ENCODE results near the gene KCNK1. TPM values are rescaled to one million over a fixed set of nuclear protein-coding genes. Genes with fewer than 3 reads are reported as not detected.
"Not testable (repeated sequence)": the region's sequence is repeated elsewhere in the genome, so short reads cannot be mapped to it uniquely, and the experiment has no call there.

Gene KCNK1
- total RNA-seq, 1 experiment from 2014 or later = 0.53 TPM

- Histone ChIP-seq H3K27me3 (no peaks in the 10 kb centered on the region), H3K9me3 (no peaks in the 10 kb centered on the region), H3K36me3 (no peaks in the 10 kb centered on the region), H3K4me3 (no peak overlapping the region)
- peak; percentile 74 for DNase-seq
Measured at GRCh38 chr1:233668725-233669294, 54.9 kb downstream of the KCNK1 start.

GRCh38 chr1:233670363-233670762 lies 56.5 kb downstream of the KCNK1 start:
- not testable (repeated sequence) for H3K4me3 ChIP-seq, H3K9me3 ChIP-seq, DNase-seq, H3K36me3 ChIP-seq, H3K27me3 ChIP-seq

GRCh38 chr1:233671286-233671685 lies 57.4 kb downstream of the KCNK1 start:
- no peak for DNase-seq
- Histone ChIP-seq H3K9me3 (no peaks in the 10 kb centered on the region), H3K27me3 (no peaks in the 10 kb centered on the region), H3K4me3 (no peak overlapping the region), H3K36me3 (no peaks in the 10 kb centered on the region)

- H3K9me3 ChIP-seq = no peaks in the 10 kb centered on the region
- no peaks in the 10 kb centered on the region for H3K36me3 ChIP-seq
- H3K27me3 ChIP-seq = no peaks in the 10 kb centered on the region
- no peak overlapping the region for H3K4me3 ChIP-seq
- no peak for DNase-seq
Measured at GRCh38 chr1:233672732-233673131, 58.8 kb downstream of the KCNK1 start.

GRCh38 chr1:233673261-233673946 lies 59.5 kb downstream of the KCNK1 start:
- no peak overlapping the region for H3K4me3 ChIP-seq
- H3K36me3 ChIP-seq = no peaks in the 10 kb centered on the region
- H3K27me3 ChIP-seq = no peaks in the 10 kb centered on the region
- no peaks in the 10 kb centered on the region for H3K9me3 ChIP-seq
- no peak for DNase-seq

GRCh38 chr1:233673947-233674431 lies 60.1 kb downstream of the KCNK1 start:
- Histone ChIP-seq H3K4me3 (no peak overlapping the region), H3K27me3 (no peaks in the 10 kb centered on the region), H3K36me3 (no peaks in the 10 kb centered on the region), H3K9me3 (no peaks in the 10 kb centered on the region)
- DNase-seq = no peak

DNA sequence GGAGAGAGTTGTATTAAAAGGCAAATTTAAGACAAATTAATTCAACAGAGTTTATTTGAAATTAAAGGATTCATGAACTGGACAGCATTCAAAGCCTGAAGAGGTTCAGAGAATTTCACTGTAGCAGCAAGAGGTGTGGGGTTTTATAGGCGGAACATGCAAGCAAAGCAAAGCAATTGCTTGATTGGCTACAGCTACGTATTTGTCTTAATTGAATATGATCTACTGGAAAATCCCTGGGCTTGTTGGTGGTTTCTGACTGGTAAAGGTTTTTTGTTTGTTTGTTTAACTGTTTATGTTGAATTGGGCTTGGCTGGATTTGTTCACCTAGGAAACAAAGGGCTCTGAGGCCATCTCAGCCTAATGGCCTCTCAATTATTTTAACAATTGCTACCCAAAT lies 61.5 kb downstream of the KCNK1 start:
- Histone ChIP-seq H3K9me3 (no peaks in the 10 kb centered on the region), H3K36me3 (no peaks in the 10 kb centered on the region), H3K4me3 (no peak overlapping the region), H3K27me3 (no peaks in the 10 kb centered on the region)
- no peak for DNase-seq

DNA sequence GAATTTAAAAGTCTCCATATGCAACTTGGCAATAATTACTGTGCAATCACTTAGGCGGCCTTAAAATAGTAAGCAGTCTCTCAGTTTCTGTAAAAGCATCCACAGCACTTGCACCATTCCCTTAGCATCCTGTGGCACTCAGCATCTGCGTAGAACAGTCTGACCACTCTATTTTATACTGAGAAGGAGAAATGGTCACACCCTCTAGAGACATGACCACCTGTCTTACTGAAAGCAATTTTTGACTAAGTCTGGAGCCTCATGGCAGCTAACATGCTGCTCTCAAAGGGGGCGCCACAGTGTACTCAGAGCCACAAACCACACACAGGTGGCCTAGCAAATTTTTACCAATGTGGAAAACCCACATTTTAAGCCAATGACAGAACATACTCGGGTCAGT lies 62.0 kb downstream of the KCNK1 start:
- Histone ChIP-seq H3K9me3 (no peaks in the 10 kb centered on the region), H3K27me3 (no peaks in the 10 kb centered on the region), H3K4me3 (no peak overlapping the region), H3K36me3 (no peaks in the 10 kb centered on the region)
- DNase-seq = no peak

DNA sequence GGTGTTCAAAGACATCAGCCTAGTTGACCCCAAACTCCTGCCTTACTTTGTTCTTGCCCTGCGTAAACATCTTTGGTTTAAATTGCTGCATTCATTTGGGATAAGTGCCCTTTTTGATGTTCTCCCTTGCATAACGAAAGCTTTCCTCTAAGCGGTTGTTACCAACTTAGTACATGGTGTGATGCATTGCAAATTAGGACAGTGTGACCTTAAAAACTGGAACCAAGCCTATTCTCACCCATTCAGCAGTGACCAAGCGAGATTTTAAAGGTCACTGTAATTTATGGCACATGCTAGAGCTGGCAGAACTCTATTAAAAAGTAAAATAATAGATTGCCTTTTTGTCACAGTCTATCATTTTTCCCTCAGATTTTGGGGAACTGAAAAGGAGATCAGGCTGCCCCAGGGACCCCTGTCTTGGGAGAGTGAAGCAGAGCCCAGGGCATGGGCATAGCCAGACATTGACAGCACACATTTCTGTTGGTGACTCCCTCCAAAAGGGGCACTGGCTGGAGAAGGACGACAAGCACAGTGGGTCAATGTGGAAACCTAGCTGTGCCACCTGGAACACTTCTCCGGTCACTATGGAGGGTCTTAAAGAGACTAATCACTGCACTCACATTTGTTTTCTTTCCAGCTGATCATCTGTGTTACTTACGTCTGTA lies 63.9 kb downstream of the KCNK1 start:
- DNase-seq = no peak

DNA sequence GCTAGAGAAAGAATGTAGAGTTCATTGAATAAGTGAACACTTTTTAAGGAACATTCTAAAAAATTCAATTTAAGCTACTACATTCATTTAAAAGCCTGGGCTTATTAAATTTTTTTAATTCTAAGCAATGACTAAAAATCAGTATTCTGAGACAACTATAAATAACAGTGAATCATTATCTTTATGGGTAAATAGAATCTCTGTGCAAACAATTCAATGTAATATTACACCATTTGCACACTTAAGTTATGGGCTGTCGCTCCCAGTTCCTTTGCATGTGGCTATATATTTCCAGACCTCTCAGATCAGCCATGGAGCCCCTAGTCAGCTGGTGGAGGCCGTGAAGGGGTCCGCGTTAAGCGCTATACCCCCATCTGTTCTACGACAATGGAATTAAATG lies 65.1 kb downstream of the KCNK1 start:
- Histone ChIP-seq H3K27me3 (no peaks in the 10 kb centered on the region), H3K9me3 (no peaks in the 10 kb centered on the region), H3K36me3 (no peaks in the 10 kb centered on the region), H3K4me3 (no peak overlapping the region)
- no peak for DNase-seq

More for the DNA sequence above, 63.9 kb downstream of the KCNK1 start:
- Histone ChIP-seq H3K4me3 (no peak overlapping the region), H3K36me3 (no peaks in the 10 kb centered on the region), H3K9me3 (no peaks in the 10 kb centered on the region), H3K27me3 (no peaks in the 10 kb centered on the region)

- H3K27me3 ChIP-seq = no peaks in the 10 kb centered on the region
- no peaks in the 10 kb centered on the region for H3K9me3 ChIP-seq
- H3K4me3 ChIP-seq = no peak overlapping the region
- no peaks in the 10 kb centered on the region for H3K36me3 ChIP-seq
- no peak for DNase-seq
Measured at GRCh38 chr1:233679591-233680373, 65.9 kb downstream of the KCNK1 start.

- H3K36me3 ChIP-seq = no peaks in the 10 kb centered on the region
- no peaks in the 10 kb centered on the region for H3K27me3 ChIP-seq
- H3K4me3 ChIP-seq = no peak overlapping the region
- no peaks in the 10 kb centered on the region for H3K9me3 ChIP-seq
- no peak for DNase-seq
Measured at GRCh38 chr1:233681285-233681684, 67.4 kb downstream of the KCNK1 start.

- H3K36me3 ChIP-seq, H3K9me3 ChIP-seq, H3K4me3 ChIP-seq, DNase-seq, H3K27me3 ChIP-seq: not testable (repeated sequence)
Measured at GRCh38 chr1:233686653-233687052, 72.7 kb downstream of the KCNK1 start.

DNA sequence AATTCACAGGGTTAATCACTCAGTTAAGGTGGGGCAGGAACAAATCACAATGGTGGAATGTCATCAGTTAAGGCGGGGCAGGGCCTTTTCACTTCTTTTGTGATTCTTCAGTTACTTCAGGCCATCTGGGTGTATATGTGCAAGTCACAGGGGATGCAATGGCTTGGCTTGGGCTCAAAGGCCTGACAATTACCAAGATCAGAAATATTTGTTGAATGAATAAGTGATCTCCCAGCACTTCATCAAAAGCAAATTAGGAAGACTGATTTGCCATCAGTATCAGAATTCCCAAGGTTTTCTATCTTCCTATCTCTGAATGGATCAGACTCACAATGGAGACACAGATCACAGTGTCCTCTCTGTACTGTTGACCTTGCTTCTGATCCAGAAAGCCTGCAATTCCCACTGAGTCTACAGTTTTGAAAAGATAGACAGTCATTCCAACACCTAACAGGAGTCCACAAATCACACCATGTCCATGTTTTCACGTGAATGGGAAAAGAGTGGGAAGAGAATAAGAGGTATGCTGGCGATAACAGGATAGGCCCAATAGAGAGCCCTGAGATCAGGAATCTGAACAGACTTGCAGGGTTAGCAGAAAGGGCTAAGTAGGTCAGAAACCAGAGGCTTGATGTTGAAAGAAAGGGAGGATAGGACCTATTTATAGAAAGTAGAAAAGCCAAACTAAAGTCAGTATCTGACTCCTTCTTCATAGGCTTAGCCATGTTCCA lies 75.3 kb downstream of the KCNK1 start:
- no peak for DNase-seq
- H3K27me3 ChIP-seq = no peaks in the 10 kb centered on the region

DNA sequence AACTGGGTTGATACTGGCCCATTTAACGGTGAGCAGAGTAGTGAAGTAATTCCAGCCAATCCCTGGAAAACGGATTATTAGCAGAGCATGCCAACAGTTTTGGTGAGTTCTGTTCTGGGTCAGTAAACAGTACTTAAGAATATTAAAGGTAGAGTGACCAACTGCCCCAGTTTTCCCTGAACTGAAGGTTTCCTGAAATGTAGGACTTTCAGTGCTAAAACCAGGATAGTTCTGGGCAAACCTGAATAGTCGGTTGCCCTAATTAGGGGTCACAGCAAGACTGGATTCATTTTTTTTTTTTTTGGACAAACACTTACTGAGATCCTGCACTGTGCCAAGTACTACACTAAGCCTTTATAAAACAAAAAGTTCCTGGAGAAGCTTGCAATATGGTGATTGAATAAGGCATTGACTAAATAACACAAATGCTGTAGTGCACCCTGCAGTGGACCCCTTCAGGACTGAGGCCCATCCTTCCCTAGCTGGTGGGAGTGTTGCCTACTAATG lies 75.9 kb downstream of the KCNK1 start:
- H3K9me3 ChIP-seq = no peaks in the 10 kb centered on the region
- no peaks in the 10 kb centered on the region for H3K36me3 ChIP-seq
- no peaks in the 10 kb centered on the region for H3K27me3 ChIP-seq
- DNase-seq = no peak
- no peak overlapping the region for H3K4me3 ChIP-seq

More for the DNA sequence above, 75.3 kb downstream of the KCNK1 start:
- Histone ChIP-seq H3K9me3 (no peaks in the 10 kb centered on the region), H3K4me3 (no peak overlapping the region), H3K36me3 (no peaks in the 10 kb centered on the region)

- Histone ChIP-seq H3K9me3 (no peaks in the 10 kb centered on the region), H3K36me3 (no peaks in the 10 kb centered on the region), H3K27me3 (no peaks in the 10 kb centered on the region), H3K4me3 (no peak overlapping the region)
- no peak for DNase-seq
Measured at GRCh38 chr1:233695901-233696300, 82.0 kb downstream of the KCNK1 start.

Measured in MG63 (cell line).